Caco-2 (cell line): ENCODE measurements around the gene RRP9. TPM values are rescaled to one million over a fixed set of nuclear protein-coding genes. Genes with fewer than 3 reads are reported as not detected.
"Not testable (repeated sequence)": the region's sequence is repeated elsewhere in the genome, so short reads cannot be mapped to it uniquely, and the experiment has no call there.

ENCODE experiments used
- BruUV-seq: library from RNA; stranded (reverse); fragments of 400-500 nt; replicated peaks from 2 replicates; lab custom pipeline; 2021; lab: Mats Ljungman, UMichigan
- CTCF ChIA-PET: fragments of 300-600 bp; sonication (Branson Sonifier 250); formaldehyde crosslinking; loops from one replicate; lab custom pipeline; 2022; ENCODE audit warnings: antibody characterized with exemption; lab: Charles Lee
- POLR2A ChIA-PET: fragments of 300-600 bp; sonication (Branson Sonifier 250); formaldehyde crosslinking; loops from one replicate; lab custom pipeline; 2022; ENCODE audit warnings: antibody characterized with exemption; lab: Charles Lee
- DNase-seq, 2 experiments: peaks; one replicate each; pipeline versions ENCODE4 v3.0.0 to v3.0.0-alpha.2; 2020 to 2022
- H3K27me3 ChIP-seq: replicated peaks from 2 replicates; pipeline ENCODE4 v1.6.0; 2011; ENCODE audit warnings: low read length; ENCODE audit not compliant: control insufficient read depth, insufficient read depth
- H3K36me3 ChIP-seq: 2 replicates; pipeline ENCODE4 v1.5.1; 2011; ENCODE audit warnings: low read length; ENCODE audit not compliant: control insufficient read depth, insufficient read depth
- H3K4me1 ChIP-seq: fragments of 250-450 bp; sonication (Bioruptor Pico); 2 replicates; pipeline ENCODE4 v1.5.1; 2020; ENCODE audit warnings: mild to moderate bottlenecking
- H3K4me3 ChIP-seq: 2 replicates; pipeline ENCODE4 v1.5.1; 2011; ENCODE audit warnings: low read depth, mild to moderate bottlenecking, control low read depth, low read length
- H3K9me3 ChIP-seq: fragments of 250-450 bp; sonication (Bioruptor Pico); 2 replicates; pipeline ENCODE4 v1.5.1; 2020; ENCODE audit warnings: mild to moderate bottlenecking, moderate library complexity
- H3K27ac Mint-ChIP-seq: one replicate; pipeline ENCODE4 v1.8.0; 2022; ENCODE audit warnings: mixed read lengths; ENCODE audit not compliant: unreplicated experiment
- H3K27me3 Mint-ChIP-seq: one replicate; pipeline ENCODE4 v1.8.0; 2022; ENCODE audit warnings: mixed read lengths; ENCODE audit not compliant: insufficient read depth, unreplicated experiment
- H3K36me3 Mint-ChIP-seq: one replicate; pipeline ENCODE4 v1.8.0; 2022; ENCODE audit warnings: mild to moderate bottlenecking, mixed read lengths; ENCODE audit not compliant: insufficient read depth, unreplicated experiment
- H3K4me1 Mint-ChIP-seq: one replicate; pipeline ENCODE4 v1.8.0; 2022; ENCODE audit warnings: low read depth, mixed read lengths; ENCODE audit not compliant: unreplicated experiment
- H3K4me3 Mint-ChIP-seq: one replicate; pipeline ENCODE4 v1.8.0; 2022; ENCODE audit warnings: mild to moderate bottlenecking, moderate library complexity, mixed read lengths; ENCODE audit not compliant: unreplicated experiment
- H3K9me3 Mint-ChIP-seq: one replicate; pipeline ENCODE4 v1.8.0; 2022; ENCODE audit warnings: mixed read lengths; ENCODE audit not compliant: unreplicated experiment
- CTCF ChIP-seq, 2 experiments: fragments of 200-600 bp in 1 of 2; IDR thresholded peaks; 1 replicate in 1 of 2; 2 replicates in 1 of 2; pipeline versions ENCODE4 v1.5.1 to v1.8.0; 2011 to 2022; ENCODE audit warnings: antibody characterized with exemption in 1 of 2, control low read depth in 1 of 2, inconsistent platforms in 1 of 2, low read depth in 1 of 2, low read length in 1 of 2, mild to moderate bottlenecking in 1 of 2, moderate library complexity in 1 of 2; ENCODE audit not compliant: insufficient read depth in 1 of 2, severe bottlenecking in 1 of 2, unreplicated experiment in 1 of 2
- intact Hi-C: fragments of 100-400 bp; cut with micrococcal nuclease; formaldehyde crosslinking; loops from one replicate; pipeline ENCODE4 v1.10.0; 2022; ENCODE audit not compliant: unreplicated experiment
- total RNA-seq: library from RNA; stranded (reverse); gene quantifications from 2 replicates; pipeline ENCODE4 v1.2.3, GENCODE V29; 2022

Gene RRP9
- total RNA-seq, 1 experiment from 2014 or later: 39.1 TPM

GRCh38 chr3:51908026-51908425, 33.7 kb downstream of the RRP9 start:
- intact Hi-C loops: no loop called here
- Histone ChIP-seq H3K4me1 (no peaks in the 10 kb centered on the region), H3K27me3 (no peaks in the 10 kb centered on the region), H3K9me3 (no peaks in the 10 kb centered on the region; the same call in 1 of the 2 replicates), H3K4me3 (no peak overlapping the region), H3K36me3 (no peaks in the 10 kb centered on the region)
- Mint-ChIP-seq H3K27ac (no peak overlapping the region), H3K9me3 (peaks cover 10% of the 10 kb centered on the region), H3K36me3 (no peaks in the 10 kb centered on the region), H3K27me3 (no peaks in the 10 kb centered on the region), H3K4me1 (no peaks in the 10 kb centered on the region), H3K4me3 (no peak overlapping the region)
- ChIA-PET POLR2A (no interaction called here), CTCF (no interaction called here)
- no peak for DNase-seq
- BruUV-seq: no TSS peak
- TF ChIP-seq CTCF (IDR thresholded peaks at IDR 0.05; ENCODE audit: insufficient read depth in 1 of 2, low read depth in 1 of 2, low read length in 1 of 2, severe bottlenecking in 1 of 2, unreplicated experiment in 1 of 2): no peak

GRCh38 chr3:51904034-51904823, 37.5 kb downstream of the RRP9 start:
- ChIA-PET POLR2A (no interaction called here), CTCF (no interaction called here)
- Mint-ChIP-seq H3K27me3 (peaks cover 12% of the 10 kb centered on the region), H3K27ac (no peak overlapping the region), H3K9me3 (peaks cover 10% of the 10 kb centered on the region), H3K36me3 (no peaks in the 10 kb centered on the region), H3K4me3 (no peak overlapping the region), H3K4me1 (no peaks in the 10 kb centered on the region)
- no peaks in the 10 kb centered on the region for H3K4me1 ChIP-seq
- DNase-seq: no peak
- no peak for TF ChIP-seq CTCF (IDR thresholded peaks at IDR 0.05; ENCODE audit: insufficient read depth in 1 of 2, low read depth in 1 of 2, low read length in 1 of 2, severe bottlenecking in 1 of 2, unreplicated experiment in 1 of 2)
- no peaks in the 10 kb centered on the region for H3K27me3 ChIP-seq
- intact Hi-C loops: no loop called here
- H3K36me3 ChIP-seq: no peaks in the 10 kb centered on the region
- BruUV-seq: no TSS peak
- H3K4me3 ChIP-seq: no peak overlapping the region
- H3K9me3 ChIP-seq: no peaks in the 10 kb centered on the region; the same call in 1 of the 2 replicates

- not testable (repeated sequence) for DNase-seq, BruUV-seq
- peaks cover 16% of the 10 kb centered on the region for H3K27me3 Mint-ChIP-seq
Observed at GRCh38 chr3:51902361-51902760, 39.3 kb downstream of the RRP9 start.

GRCh38 chr3:51900043-51900442, 41.7 kb downstream of the RRP9 start:
- H3K4me3 ChIP-seq, CTCF ChIA-PET, DNase-seq, BruUV-seq, H3K4me1 Mint-ChIP-seq, H3K27ac Mint-ChIP-seq, H3K9me3 Mint-ChIP-seq, H3K4me3 Mint-ChIP-seq, H3K36me3 ChIP-seq, POLR2A ChIA-PET, H3K27me3 ChIP-seq, intact Hi-C loops, H3K36me3 Mint-ChIP-seq, H3K4me1 ChIP-seq, H3K9me3 ChIP-seq: not testable (repeated sequence)
- H3K27me3 Mint-ChIP-seq: peaks cover 16% of the 10 kb centered on the region

More at GRCh38 chr3:51902361-51902760, 39.3 kb downstream of the RRP9 start:
- H3K27me3 ChIP-seq, H3K9me3 Mint-ChIP-seq, intact Hi-C loops, H3K36me3 Mint-ChIP-seq, H3K36me3 ChIP-seq, CTCF ChIA-PET, POLR2A ChIA-PET, H3K4me1 Mint-ChIP-seq, H3K4me3 Mint-ChIP-seq, H3K9me3 ChIP-seq, H3K4me1 ChIP-seq, H3K27ac Mint-ChIP-seq, H3K4me3 ChIP-seq: not testable (repeated sequence)
